K562 (cell line): ENCODE measurements around the gene RETN. TPM values are rescaled to one million over a fixed set of nuclear protein-coding genes. Genes with fewer than 3 reads are reported as not detected.

Experiments
- ATAC-seq: fragments of 200-7000 bp; cut with Tn5 transposase; 3 replicates; pipeline ENCODE4 v1.9.1; 2020; ENCODE audit warnings: moderate library complexity
- BruUV-seq: library from RNA; stranded (reverse); fragments of 400-500 nt; replicated peaks from 2 replicates; lab custom pipeline; 2021; lab: Mats Ljungman, UMichigan
- CTCF ChIA-PET: fragments of 300-600 bp; formaldehyde crosslinking; extraction: SDS; loops from one replicate; lab custom pipeline; 2021; ENCODE audit warnings: low intra/inter-chr PET ratio; lab: Yijun Ruan, JAX
- POLR2A ChIA-PET: fragments of 300-600, 350-650 bp; sonication (Branson Sonifier 250); formaldehyde crosslinking; extraction: SDS; loops from one replicate; lab custom pipeline; 2021; ENCODE audit warnings: antibody characterized with exemption, inconsistent platforms; lab: Yijun Ruan, JAX
- DNase-seq, 4 experiments: peaks; one replicate each; pipeline versions ENCODE4 v3.0.0 to v3.0.0-alpha.2; 2011 to 2018; ENCODE audit warnings: low spot score in 3 of 4, mixed read lengths in 3 of 4; ENCODE audit errors: extremely low read depth in 1 of 4
- FAIRE-seq: peaks from 2 replicates; lab custom pipeline; 2011; peaks lifted over from hg19 to GRCh38; lab: Jason Lieb, UNC
- H2AFZ ChIP-seq: 2 replicates; pipeline ENCODE4 v1.6.0; 2011; ENCODE audit warnings: low read depth, low read length, control low read depth, inconsistent platforms
- H3K27ac ChIP-seq: fragments of 200-600 bp; 3 replicates; pipeline ENCODE4 v1.8.0; 2011; ENCODE audit warnings: low read depth, mild to moderate bottlenecking, control low read depth, inconsistent platforms, low read length, moderate library complexity, mixed read lengths; ENCODE audit errors: extremely low read depth
- H3K27me3 ChIP-seq, 2 experiments: fragments of 300-600 bp in 1 of 2; 2 replicates in 1 of 2; 3 replicates in 1 of 2; pipeline versions ENCODE4 v1.6.0 to v1.8.0; 2011; ENCODE audit warnings: inconsistent platforms in 2 of 2, low read length in 2 of 2, mild to moderate bottlenecking in 1 of 2, mixed read lengths in 1 of 2, moderate library complexity in 1 of 2; ENCODE audit not compliant: control insufficient read depth in 2 of 2, insufficient read depth in 2 of 2
- H3K36me3 ChIP-seq: fragments of 300-600 bp; 3 replicates; pipeline ENCODE4 v1.8.0; 2011; ENCODE audit warnings: mild to moderate bottlenecking, low read length, inconsistent platforms; ENCODE audit not compliant: control insufficient read depth, insufficient read depth
- H3K4me1 ChIP-seq, 2 experiments: fragments of 200-600 bp in 1 of 2; replicated peaks in 1 of 2; 2 replicates in 1 of 2; 3 replicates in 1 of 2; pipeline versions ENCODE4 v1.5.1 to v1.8.0; 2011; ENCODE audit warnings: inconsistent platforms in 2 of 2, low read length in 2 of 2, mild to moderate bottlenecking in 1 of 2, mixed read lengths in 1 of 2, moderate library complexity in 1 of 2; ENCODE audit not compliant: control insufficient read depth in 2 of 2, insufficient read depth in 2 of 2
- H3K4me2 ChIP-seq: 2 replicates; pipeline ENCODE4 v1.6.1; 2011; ENCODE audit warnings: low read length, control low read depth, inconsistent platforms, mixed read lengths; ENCODE audit not compliant: insufficient read depth
- H3K4me3 ChIP-seq: fragments of 200-600 bp; sonication (generic), shearing (Covaris generic); 2 replicates; pipeline ENCODE4 v1.5.1; 2016; ENCODE audit warnings: control low read depth, inconsistent platforms
- H3K79me2 ChIP-seq: fragments of 200-600 bp; 3 replicates; pipeline ENCODE4 v1.8.0; 2011; ENCODE audit warnings: low read length, inconsistent platforms; ENCODE audit not compliant: control insufficient read depth, insufficient read depth
- H3K9ac ChIP-seq, 2 experiments: 2 replicates each; pipeline versions ENCODE4 v1.6.0 to v1.6.1; 2011; ENCODE audit warnings: low read depth in 2 of 2, low read length in 2 of 2, control low read depth in 1 of 2, inconsistent platforms in 1 of 2, mild to moderate bottlenecking in 1 of 2, mixed read lengths in 1 of 2; ENCODE audit not compliant: insufficient read depth in 1 of 2
- H3K9me1 ChIP-seq: one replicate; pipeline ENCODE4 v1.6.0; 2011; ENCODE audit warnings: inconsistent platforms, mild to moderate bottlenecking, low read length, moderate library complexity; ENCODE audit not compliant: control insufficient read depth, insufficient read depth
- H3K9me3 ChIP-seq: replicated peaks from 2 replicates; pipeline ENCODE4 v1.5.1; 2011; ENCODE audit warnings: low read depth, low read length, inconsistent platforms; ENCODE audit not compliant: control insufficient read depth, insufficient read depth
- H4K20me1 ChIP-seq: replicated peaks from 2 replicates; pipeline ENCODE4 v1.6.1; 2011; ENCODE audit warnings: low read length, inconsistent platforms, mixed read lengths; ENCODE audit not compliant: control insufficient read depth, insufficient read depth
- DNMT1 ChIP-seq: fragments of 450-650 bp; IDR thresholded peaks from 2 replicates; pipeline ENCODE4 v1.6.1; 2016; ENCODE audit warnings: antibody characterized with exemption, mild to moderate bottlenecking
- KLF1 ChIP-seq: fragments of 450-650 bp; IDR thresholded peaks from 2 replicates; pipeline ENCODE4 v1.6.1; 2016; ENCODE audit warnings: missing genetic modification characterization, missing compliant biosample characterization
- LEF1 ChIP-seq: fragments of 450-650 bp; IDR thresholded peaks from 2 replicates; pipeline ENCODE4 v1.6.1; 2016; ENCODE audit warnings: mild to moderate bottlenecking
- ZNF354B ChIP-seq: fragments of 250-450 bp; sonication (Bioruptor Pico); IDR thresholded peaks from 2 replicates; pipeline ENCODE4 v1.4.0; 2020
- ZSCAN32 ChIP-seq: fragments of 450-650 bp; formaldehyde crosslinking; IDR thresholded peaks from 2 replicates; pipeline ENCODE4 v1.4.0; 2020; ENCODE audit warnings: mild to moderate bottlenecking, moderate library complexity
- WGBS: fragments of 100-300 bp; shearing (Covaris generic); methylation state at CpG from one replicate; pipeline ENCODE4 v1.1.6; 2016; ENCODE audit warnings: low coverage, mixed read lengths; ENCODE audit not compliant: insufficient coverage; ENCODE audit errors: missing lambda C conversion rate; 5-methylcytosine and 5-hydroxymethylcytosine counted together
- in situ Hi-C: fragments of 300-500 bp; cut with MboI; formaldehyde crosslinking; loops from 4 replicates; pipeline ENCODE4 v1.15.0; 2018; ENCODE audit warnings: inconsistent platforms, mixed read lengths
- intact Hi-C: fragments of 100-400 bp; cut with micrococcal nuclease; formaldehyde crosslinking; loops from 2 replicates; pipeline ENCODE4 v1.14.2; 2022
- polyA plus RNA-seq, 8 experiments: library from polyadenylated mRNA; depleted of rRNA in 4 of 8; stranded (reverse) in 5 of 8; unstranded in 3 of 8; fragments of >200 nt; fragmentation: Nextera tagmentation in 2 of 8; fragmentation: Illumina TruSeq in 1 of 8; extraction: Ambion mirVana in 2 of 8; extraction: Trizol in 1 of 8; gene quantifications; 2 replicates each; pipeline versions ENCODE4 v1.2.1 to v1.2.3, GENCODE V29; 2011 to 2014; ENCODE audit warnings: inconsistent platforms in 1 of 8, missing spikeins in 1 of 8
- total RNA-seq, 7 experiments: library from RNA; depleted of rRNA in 6 of 7; stranded (reverse); fragments of >200 nt in 6 of 7; fragmentation: Illumina TruSeq in 2 of 7; extraction: Trizol in 2 of 7; gene quantifications; 2 replicates each; pipeline versions ENCODE4 v1.2.1 to v1.2.3, GENCODE V29; 2011 to 2021; ENCODE audit warnings: low replicate concordance in 1 of 7
- TF ChIP-seq, protein P1 (sequence below): sonication (generic); formaldehyde crosslinking; IDR thresholded peaks from 2 replicates; pipeline ENCODE4 v1.8.0; 2022; ENCODE audit warnings: mild to moderate bottlenecking, low read depth, missing genetic modification reagents
- TF ChIP-seq, protein P2 (sequence below): IDR thresholded peaks from 3 replicates; pipeline ENCODE4 v1.6.1; 2011; ENCODE audit warnings: borderline replicate concordance, mild to moderate bottlenecking; ENCODE audit not compliant: insufficient read length, insufficient read depth
- TF ChIP-seq, protein P3 (sequence below): fragments of 250-450 bp; sonication (Bioruptor Pico); IDR thresholded peaks from 2 replicates; pipeline ENCODE4 v1.8.0; 2021; ENCODE audit warnings: moderate library complexity, mild to moderate bottlenecking, inconsistent platforms
- TF ChIP-seq, protein P4 (sequence below): fragments of 200-800 bp; sonication (Bioruptor generic); IDR thresholded peaks from 2 replicates; pipeline ENCODE4 v1.6.1; 2016; ENCODE audit warnings: missing genetic modification characterization, missing compliant biosample characterization
- TF ChIP-seq, protein P5 (sequence below): fragments of 450-650 bp; IDR thresholded peaks from 2 replicates; pipeline ENCODE4 v1.6.1; 2016; ENCODE audit warnings: mild to moderate bottlenecking

RETN gene
- total and polyA plus RNA-seq, 9 of the 15 experiments (the other 6 are each of a cell fraction or from before 2014, with no cell fraction given), result not detected

DNA sequence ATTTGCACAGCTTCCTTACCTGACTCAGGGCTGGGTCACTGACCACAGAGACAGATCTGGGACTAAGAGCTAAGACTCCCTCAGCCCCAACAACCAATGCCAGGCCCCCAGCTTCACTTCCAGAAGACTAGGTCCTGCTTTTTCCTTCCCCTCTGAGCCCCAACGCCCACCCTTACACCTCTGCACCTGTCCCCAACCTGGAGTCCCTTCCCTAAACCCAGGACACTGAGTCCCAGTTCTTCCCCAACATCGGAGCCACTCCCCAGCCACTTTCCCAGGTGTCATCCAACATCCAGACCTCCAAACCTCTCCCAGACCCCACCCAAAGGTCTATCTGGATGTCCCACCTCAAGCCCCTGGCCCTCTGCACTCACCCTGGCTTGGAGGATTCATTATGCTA lies 30.2 kb downstream of the RETN start:
- no peak for FAIRE-seq
- in situ Hi-C loops, result no loop called here
- TF ChIP-seq LEF1 (no peak), ZSCAN32 (CRISPR knock-in tag) (no peak), ZNF354B (CRISPR knock-in tag) (no peak), DNMT1 (no peak), KLF1 (tag) (no peak)
- TF ChIP-seq, protein P1, sequence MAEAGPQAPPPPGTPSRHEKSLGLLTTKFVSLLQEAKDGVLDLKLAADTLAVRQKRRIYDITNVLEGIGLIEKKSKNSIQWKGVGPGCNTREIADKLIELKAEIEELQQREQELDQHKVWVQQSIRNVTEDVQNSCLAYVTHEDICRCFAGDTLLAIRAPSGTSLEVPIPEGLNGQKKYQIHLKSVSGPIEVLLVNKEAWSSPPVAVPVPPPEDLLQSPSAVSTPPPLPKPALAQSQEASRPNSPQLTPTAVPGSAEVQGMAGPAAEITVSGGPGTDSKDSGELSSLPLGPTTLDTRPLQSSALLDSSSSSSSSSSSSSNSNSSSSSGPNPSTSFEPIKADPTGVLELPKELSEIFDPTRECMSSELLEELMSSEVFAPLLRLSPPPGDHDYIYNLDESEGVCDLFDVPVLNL (CRISPR knock-in tag), result no peak
- TF ChIP-seq, protein P2, sequence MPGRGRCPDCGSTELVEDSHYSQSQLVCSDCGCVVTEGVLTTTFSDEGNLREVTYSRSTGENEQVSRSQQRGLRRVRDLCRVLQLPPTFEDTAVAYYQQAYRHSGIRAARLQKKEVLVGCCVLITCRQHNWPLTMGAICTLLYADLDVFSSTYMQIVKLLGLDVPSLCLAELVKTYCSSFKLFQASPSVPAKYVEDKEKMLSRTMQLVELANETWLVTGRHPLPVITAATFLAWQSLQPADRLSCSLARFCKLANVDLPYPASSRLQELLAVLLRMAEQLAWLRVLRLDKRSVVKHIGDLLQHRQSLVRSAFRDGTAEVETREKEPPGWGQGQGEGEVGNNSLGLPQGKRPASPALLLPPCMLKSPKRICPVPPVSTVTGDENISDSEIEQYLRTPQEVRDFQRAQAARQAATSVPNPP, result no peak
- TF ChIP-seq, protein P3, sequence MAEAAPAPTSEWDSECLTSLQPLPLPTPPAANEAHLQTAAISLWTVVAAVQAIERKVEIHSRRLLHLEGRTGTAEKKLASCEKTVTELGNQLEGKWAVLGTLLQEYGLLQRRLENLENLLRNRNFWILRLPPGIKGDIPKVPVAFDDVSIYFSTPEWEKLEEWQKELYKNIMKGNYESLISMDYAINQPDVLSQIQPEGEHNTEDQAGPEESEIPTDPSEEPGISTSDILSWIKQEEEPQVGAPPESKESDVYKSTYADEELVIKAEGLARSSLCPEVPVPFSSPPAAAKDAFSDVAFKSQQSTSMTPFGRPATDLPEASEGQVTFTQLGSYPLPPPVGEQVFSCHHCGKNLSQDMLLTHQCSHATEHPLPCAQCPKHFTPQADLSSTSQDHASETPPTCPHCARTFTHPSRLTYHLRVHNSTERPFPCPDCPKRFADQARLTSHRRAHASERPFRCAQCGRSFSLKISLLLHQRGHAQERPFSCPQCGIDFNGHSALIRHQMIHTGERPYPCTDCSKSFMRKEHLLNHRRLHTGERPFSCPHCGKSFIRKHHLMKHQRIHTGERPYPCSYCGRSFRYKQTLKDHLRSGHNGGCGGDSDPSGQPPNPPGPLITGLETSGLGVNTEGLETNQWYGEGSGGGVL (CRISPR knock-in tag), result no peak
- TF ChIP-seq, protein P4, sequence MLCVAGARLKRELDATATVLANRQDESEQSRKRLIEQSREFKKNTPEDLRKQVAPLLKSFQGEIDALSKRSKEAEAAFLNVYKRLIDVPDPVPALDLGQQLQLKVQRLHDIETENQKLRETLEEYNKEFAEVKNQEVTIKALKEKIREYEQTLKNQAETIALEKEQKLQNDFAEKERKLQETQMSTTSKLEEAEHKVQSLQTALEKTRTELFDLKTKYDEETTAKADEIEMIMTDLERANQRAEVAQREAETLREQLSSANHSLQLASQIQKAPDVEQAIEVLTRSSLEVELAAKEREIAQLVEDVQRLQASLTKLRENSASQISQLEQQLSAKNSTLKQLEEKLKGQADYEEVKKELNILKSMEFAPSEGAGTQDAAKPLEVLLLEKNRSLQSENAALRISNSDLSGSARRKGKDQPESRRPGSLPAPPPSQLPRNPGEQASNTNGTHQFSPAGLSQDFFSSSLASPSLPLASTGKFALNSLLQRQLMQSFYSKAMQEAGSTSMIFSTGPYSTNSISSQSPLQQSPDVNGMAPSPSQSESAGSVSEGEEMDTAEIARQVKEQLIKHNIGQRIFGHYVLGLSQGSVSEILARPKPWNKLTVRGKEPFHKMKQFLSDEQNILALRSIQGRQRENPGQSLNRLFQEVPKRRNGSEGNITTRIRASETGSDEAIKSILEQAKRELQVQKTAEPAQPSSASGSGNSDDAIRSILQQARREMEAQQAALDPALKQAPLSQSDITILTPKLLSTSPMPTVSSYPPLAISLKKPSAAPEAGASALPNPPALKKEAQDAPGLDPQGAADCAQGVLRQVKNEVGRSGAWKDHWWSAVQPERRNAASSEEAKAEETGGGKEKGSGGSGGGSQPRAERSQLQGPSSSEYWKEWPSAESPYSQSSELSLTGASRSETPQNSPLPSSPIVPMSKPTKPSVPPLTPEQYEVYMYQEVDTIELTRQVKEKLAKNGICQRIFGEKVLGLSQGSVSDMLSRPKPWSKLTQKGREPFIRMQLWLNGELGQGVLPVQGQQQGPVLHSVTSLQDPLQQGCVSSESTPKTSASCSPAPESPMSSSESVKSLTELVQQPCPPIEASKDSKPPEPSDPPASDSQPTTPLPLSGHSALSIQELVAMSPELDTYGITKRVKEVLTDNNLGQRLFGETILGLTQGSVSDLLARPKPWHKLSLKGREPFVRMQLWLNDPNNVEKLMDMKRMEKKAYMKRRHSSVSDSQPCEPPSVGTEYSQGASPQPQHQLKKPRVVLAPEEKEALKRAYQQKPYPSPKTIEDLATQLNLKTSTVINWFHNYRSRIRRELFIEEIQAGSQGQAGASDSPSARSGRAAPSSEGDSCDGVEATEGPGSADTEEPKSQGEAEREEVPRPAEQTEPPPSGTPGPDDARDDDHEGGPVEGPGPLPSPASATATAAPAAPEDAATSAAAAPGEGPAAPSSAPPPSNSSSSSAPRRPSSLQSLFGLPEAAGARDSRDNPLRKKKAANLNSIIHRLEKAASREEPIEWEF, result no peak
- TF ChIP-seq, protein P5, sequence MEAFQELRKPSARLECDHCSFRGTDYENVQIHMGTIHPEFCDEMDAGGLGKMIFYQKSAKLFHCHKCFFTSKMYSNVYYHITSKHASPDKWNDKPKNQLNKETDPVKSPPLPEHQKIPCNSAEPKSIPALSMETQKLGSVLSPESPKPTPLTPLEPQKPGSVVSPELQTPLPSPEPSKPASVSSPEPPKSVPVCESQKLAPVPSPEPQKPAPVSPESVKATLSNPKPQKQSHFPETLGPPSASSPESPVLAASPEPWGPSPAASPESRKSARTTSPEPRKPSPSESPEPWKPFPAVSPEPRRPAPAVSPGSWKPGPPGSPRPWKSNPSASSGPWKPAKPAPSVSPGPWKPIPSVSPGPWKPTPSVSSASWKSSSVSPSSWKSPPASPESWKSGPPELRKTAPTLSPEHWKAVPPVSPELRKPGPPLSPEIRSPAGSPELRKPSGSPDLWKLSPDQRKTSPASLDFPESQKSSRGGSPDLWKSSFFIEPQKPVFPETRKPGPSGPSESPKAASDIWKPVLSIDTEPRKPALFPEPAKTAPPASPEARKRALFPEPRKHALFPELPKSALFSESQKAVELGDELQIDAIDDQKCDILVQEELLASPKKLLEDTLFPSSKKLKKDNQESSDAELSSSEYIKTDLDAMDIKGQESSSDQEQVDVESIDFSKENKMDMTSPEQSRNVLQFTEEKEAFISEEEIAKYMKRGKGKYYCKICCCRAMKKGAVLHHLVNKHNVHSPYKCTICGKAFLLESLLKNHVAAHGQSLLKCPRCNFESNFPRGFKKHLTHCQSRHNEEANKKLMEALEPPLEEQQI, result no peak

More for the DNA sequence above, 30.2 kb downstream of the RETN start:
- Histone ChIP-seq H3K4me3 (no peak overlapping the region), H3K9me3 (no peaks in the 10 kb centered on the region), H3K27ac (no peak overlapping the region), H3K27me3 (peaks cover 13 to 62% of the 10 kb centered on the region in 2 experiments; a peak in 4 of 5 replicates), H3K36me3 (no peaks in the 10 kb centered on the region), H3K4me2 (no peak overlapping the region), H3K9me1 (no peaks in the 10 kb centered on the region), H3K4me1 (peaks cover 2 to 8% of the 10 kb centered on the region in 2 experiments; a peak in 4 of 5 replicates), H3K9ac (peak overlapping the region in 1 of 2 experiments; percentile 58; a peak in 1 of 4 replicates), H4K20me1 (no peaks in the 10 kb centered on the region; the same call in 1 of the 2 replicates), H2AFZ (no peak overlapping the region), H3K79me2 (no peaks in the 10 kb centered on the region)
- intact Hi-C loops, result no loop called here
- WGBS, result 4% methylated on average over 2 of the region's 2 CpGs
- DNase-seq, result no peak
- POLR2A ChIA-PET, result interaction anchor here (1.3 kb wide), 1 partner anchor 61 kb away, joined by 3 read pairs; no protein-coding TSS in a partner anchor
- CTCF ChIA-PET, result no interaction called here
- no TSS peak for BruUV-seq
- ATAC-seq, result no peak
